Thyroid gland (tissue), 4 donors: ENCODE results near the gene SELENOF.

Experiments
- CTCF ChIP-seq, 6 experiments: fragments of 200-600 bp in 3 of 6; fragments of 450-650 bp in 3 of 6; sonication (generic) in 3 of 6; IDR thresholded peaks; one replicate each; pipeline ENCODE4 v1.5.1; 2016 to 2019; ENCODE audit warnings: antibody characterized with exemption in 6 of 6, mild to moderate bottlenecking in 2 of 6, inconsistent platforms in 1 of 6, moderate library complexity in 1 of 6
- POLR2A ChIP-seq, 2 donors: fragments of 450-650 bp; IDR thresholded peaks; one replicate each; pipeline ENCODE4 v1.6.1; 2017; ENCODE audit warnings: antibody characterized with exemption in 2 of 2, mild to moderate bottlenecking in 2 of 2, moderate library complexity in 1 of 2

- no peak for TF ChIP-seq CTCF (IDR thresholded peaks at IDR 0.05)
- TF ChIP-seq POLR2A (IDR thresholded peaks at IDR 0.05): no peak
These were observed 81.5 kb downstream of the SELENOF start for GRCh38 chr1:86832433-86832832.
